KMS-11 (cell line): ENCODE measurements around the gene ATG14.

Experiments
- H2AFZ ChIP-seq: fragments of 200-600 bp; sonication (generic); 2 replicates; pipeline ENCODE4 v1.6.1; 2016; ENCODE audit warnings: antibody characterized with exemption, mixed run types, low read depth
- H3K27ac ChIP-seq: fragments of 200-600 bp; sonication (generic); 2 replicates; pipeline ENCODE4 v1.6.1; 2016; ENCODE audit warnings: mild to moderate bottlenecking, mixed run types
- H3K27me3 ChIP-seq: fragments of 200-600 bp; sonication (generic); 2 replicates; pipeline ENCODE4 v1.6.1; 2017; ENCODE audit warnings: mild to moderate bottlenecking, low read depth, mixed run types, moderate library complexity; ENCODE audit not compliant: insufficient read depth
- H3K36me3 ChIP-seq: fragments of 200-600 bp; sonication (generic); 2 replicates; pipeline ENCODE4 v1.6.1; 2017; ENCODE audit warnings: mild to moderate bottlenecking, mixed run types; ENCODE audit not compliant: insufficient read depth
- H3K4me1 ChIP-seq: fragments of 200-600 bp; sonication (generic); 2 replicates; pipeline ENCODE4 v1.6.1; 2016; ENCODE audit warnings: mild to moderate bottlenecking, low read depth, mixed run types; ENCODE audit not compliant: poor library complexity, severe bottlenecking
- H3K4me2 ChIP-seq: fragments of 200-600 bp; sonication (generic); 2 replicates; pipeline ENCODE4 v1.7.0; 2016; ENCODE audit warnings: mild to moderate bottlenecking, mixed run types
- H3K4me3 ChIP-seq: fragments of 200-600 bp; sonication (generic); IDR thresholded peaks from 2 replicates; pipeline ENCODE4 v1.6.1; 2017; ENCODE audit warnings: low read depth, low read length, mixed read lengths; ENCODE audit not compliant: insufficient read depth
- H3K79me2 ChIP-seq: fragments of 200-600 bp; sonication (generic); 2 replicates; pipeline ENCODE4 v1.6.1; 2016; ENCODE audit warnings: low read depth, mixed run types; ENCODE audit not compliant: insufficient read depth
- H3K9ac ChIP-seq: fragments of 200-600 bp; sonication (generic); 2 replicates; pipeline ENCODE4 v1.6.1; 2016; ENCODE audit warnings: mild to moderate bottlenecking, mixed run types
- H4K20me1 ChIP-seq: fragments of 200-600 bp; sonication (generic); 2 replicates; pipeline ENCODE4 v1.6.1; 2016; ENCODE audit warnings: mild to moderate bottlenecking, mixed run types; ENCODE audit not compliant: insufficient read depth
- TF ChIP-seq, protein P1 (sequence below): fragments of 200-600 bp; sonication (generic); conservative IDR thresholded peaks from 2 replicates; pipeline ENCODE4 v1.6.1; 2017; ENCODE audit warnings: low read depth, mild to moderate bottlenecking, antibody characterized with exemption, low read length, moderate library complexity, mixed read lengths

The ATG14 gene

DNA sequence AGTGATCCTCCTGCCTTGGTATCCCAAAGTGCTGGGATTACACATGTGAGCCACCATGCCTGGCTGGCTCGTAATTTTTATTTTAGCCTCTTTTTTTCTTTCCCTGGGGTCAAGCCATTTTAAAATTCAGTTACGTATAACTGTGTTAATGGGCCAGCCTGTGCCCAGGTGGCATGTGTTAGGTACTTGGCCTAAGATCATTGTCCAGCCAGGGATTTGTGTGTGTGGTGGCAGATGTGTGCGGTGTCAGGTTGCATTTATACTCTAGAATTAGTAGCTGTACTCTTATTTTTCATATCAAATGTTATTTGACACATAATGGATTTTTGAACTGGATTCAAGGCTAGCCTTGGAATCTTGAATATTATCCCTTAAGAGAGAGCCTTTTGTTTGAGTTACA is 71.1 kb downstream of the ATG14 start:
- Histone ChIP-seq H3K4me1 (peaks cover 15% of the 10 kb centered on the region), H3K4me2 (no peak overlapping the region), H3K36me3 (no peaks in the 10 kb centered on the region), H4K20me1 (no peaks in the 10 kb centered on the region), H2AFZ (no peak overlapping the region), H3K4me3 (no peak overlapping the region), H3K9ac (no peak overlapping the region), H3K27me3 (no peaks in the 10 kb centered on the region), H3K79me2 (no peaks in the 10 kb centered on the region), H3K27ac (no peak overlapping the region)
- TF ChIP-seq, protein P1, sequence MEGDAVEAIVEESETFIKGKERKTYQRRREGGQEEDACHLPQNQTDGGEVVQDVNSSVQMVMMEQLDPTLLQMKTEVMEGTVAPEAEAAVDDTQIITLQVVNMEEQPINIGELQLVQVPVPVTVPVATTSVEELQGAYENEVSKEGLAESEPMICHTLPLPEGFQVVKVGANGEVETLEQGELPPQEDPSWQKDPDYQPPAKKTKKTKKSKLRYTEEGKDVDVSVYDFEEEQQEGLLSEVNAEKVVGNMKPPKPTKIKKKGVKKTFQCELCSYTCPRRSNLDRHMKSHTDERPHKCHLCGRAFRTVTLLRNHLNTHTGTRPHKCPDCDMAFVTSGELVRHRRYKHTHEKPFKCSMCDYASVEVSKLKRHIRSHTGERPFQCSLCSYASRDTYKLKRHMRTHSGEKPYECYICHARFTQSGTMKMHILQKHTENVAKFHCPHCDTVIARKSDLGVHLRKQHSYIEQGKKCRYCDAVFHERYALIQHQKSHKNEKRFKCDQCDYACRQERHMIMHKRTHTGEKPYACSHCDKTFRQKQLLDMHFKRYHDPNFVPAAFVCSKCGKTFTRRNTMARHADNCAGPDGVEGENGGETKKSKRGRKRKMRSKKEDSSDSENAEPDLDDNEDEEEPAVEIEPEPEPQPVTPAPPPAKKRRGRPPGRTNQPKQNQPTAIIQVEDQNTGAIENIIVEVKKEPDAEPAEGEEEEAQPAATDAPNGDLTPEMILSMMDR: no peak

DNA sequence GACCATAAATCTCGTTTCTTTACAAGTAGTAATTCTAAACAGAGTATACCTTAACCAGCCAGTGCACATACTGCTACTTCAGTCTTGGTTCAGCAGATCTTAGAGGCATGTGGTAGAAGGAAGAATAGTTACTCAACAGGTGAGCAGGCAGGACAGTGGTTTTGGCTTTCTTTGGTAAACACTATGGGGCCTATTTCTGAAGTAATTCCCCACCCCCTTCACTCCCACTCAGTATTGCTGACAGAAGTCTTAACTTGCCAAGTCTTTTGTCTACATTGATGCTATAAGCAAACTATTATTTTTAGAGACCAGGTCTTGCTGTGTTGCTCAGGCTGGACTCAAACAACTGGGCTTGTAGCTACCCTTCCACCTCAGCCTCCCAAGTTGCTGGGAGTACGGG is 71.9 kb downstream of the ATG14 start:
- Histone ChIP-seq H3K27me3 (no peaks in the 10 kb centered on the region), H4K20me1 (no peaks in the 10 kb centered on the region), H3K27ac (no peak overlapping the region), H3K9ac (no peak overlapping the region), H3K36me3 (no peaks in the 10 kb centered on the region), H3K4me1 (peaks cover 15% of the 10 kb centered on the region), H3K4me3 (no peak overlapping the region), H2AFZ (no peak overlapping the region), H3K79me2 (no peaks in the 10 kb centered on the region; the same call in 1 of the 2 replicates), H3K4me2 (peak overlapping the region; percentile 29)
- TF ChIP-seq, protein P1: no peak

DNA sequence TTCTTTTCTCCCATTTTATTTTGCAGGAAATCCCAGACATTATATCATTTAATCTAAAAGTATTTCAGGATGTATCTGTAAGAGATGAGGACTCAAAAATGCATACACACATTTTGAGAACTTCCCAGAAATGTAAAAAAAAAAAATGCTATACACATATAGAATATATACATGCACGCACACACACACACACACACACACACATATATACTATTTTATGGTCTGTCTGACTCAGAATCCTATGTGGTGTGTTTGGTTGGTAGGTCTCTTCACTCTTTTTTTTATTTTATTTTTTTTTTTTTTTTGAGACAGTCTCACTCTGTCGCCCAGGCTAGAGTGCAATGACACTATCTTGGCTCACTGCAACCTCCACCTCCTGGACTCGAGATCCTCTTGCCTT is 74.9 kb downstream of the ATG14 start:
- no peak overlapping the region for H3K4me2 ChIP-seq
- no peaks in the 10 kb centered on the region; the same call in 1 of the 2 replicates for H3K79me2 ChIP-seq
- TF ChIP-seq, protein P1: no peak
- H3K27me3 ChIP-seq: no peaks in the 10 kb centered on the region
- no peak overlapping the region for H2AFZ ChIP-seq
- no peak overlapping the region for H3K9ac ChIP-seq
- no peaks in the 10 kb centered on the region for H4K20me1 ChIP-seq
- no peak overlapping the region for H3K27ac ChIP-seq
- no peak overlapping the region for H3K4me3 ChIP-seq
- H3K36me3 ChIP-seq: no peaks in the 10 kb centered on the region
- peaks cover 40% of the 10 kb centered on the region for H3K4me1 ChIP-seq

DNA sequence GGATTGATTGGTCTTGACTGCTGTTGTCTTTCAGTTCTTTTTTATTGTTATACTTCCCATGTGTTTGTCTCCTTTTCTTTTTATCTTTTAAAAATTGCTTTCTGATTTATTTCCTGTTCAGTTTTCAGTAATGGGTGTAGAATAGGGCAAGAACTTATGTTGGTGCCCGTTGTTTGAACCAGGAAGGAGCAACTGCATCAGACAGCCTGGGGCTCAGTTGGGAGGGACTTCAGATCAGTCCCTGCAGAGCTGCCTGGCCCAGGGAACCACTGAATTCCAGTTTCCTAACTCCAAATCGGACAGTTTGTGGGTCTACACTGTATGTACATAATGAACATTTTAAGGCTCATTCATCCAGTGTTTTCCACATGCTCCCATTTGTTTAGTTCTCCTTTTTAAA is 75.5 kb downstream of the ATG14 start:
- TF ChIP-seq, protein P1: no peak
- Histone ChIP-seq H3K79me2 (no peaks in the 10 kb centered on the region; the same call in 1 of the 2 replicates), H3K4me3 (no peak overlapping the region), H3K27ac (no peak overlapping the region), H3K4me1 (peaks cover 41% of the 10 kb centered on the region), H3K4me2 (no peak overlapping the region), H3K27me3 (no peaks in the 10 kb centered on the region), H3K36me3 (no peaks in the 10 kb centered on the region), H4K20me1 (no peaks in the 10 kb centered on the region), H3K9ac (no peak overlapping the region), H2AFZ (no peak overlapping the region)
